AG04450 (cell line): ENCODE data around the gene PNMA8A. TPM values are rescaled to one million over a fixed set of nuclear protein-coding genes. Genes with fewer than 3 reads are reported as not detected.

Source experiments
- CTCF ChIA-PET: fragments of 300-600, 350-600 bp; formaldehyde crosslinking; extraction: SDS; loops from one replicate; lab custom pipeline; 2022; ENCODE audit warnings: antibody characterized with exemption, inconsistent platforms; lab: Charles Lee
- POLR2A ChIA-PET: fragments of 350-600 bp; formaldehyde crosslinking; extraction: SDS; loops from one replicate; lab custom pipeline; 2021; ENCODE audit warnings: antibody characterized with exemption, inconsistent platforms; lab: Yijun Ruan, JAX
- DNase-seq: peaks from one replicate; pipeline ENCODE4 v3.0.0-alpha.2; 2011; ENCODE audit warnings: low read depth, low spot score
- H3K27ac ChIP-seq: one replicate; pipeline ENCODE4 v1.5.1; 2012; ENCODE audit warnings: low read depth, low read length, control low read depth
- H3K27me3 ChIP-seq: one replicate; pipeline ENCODE4 v1.6.0; 2012; ENCODE audit warnings: low read length; ENCODE audit not compliant: control insufficient read depth, insufficient read depth
- H3K4me3 ChIP-seq: 2 replicates; pipeline ENCODE4 v1.5.1; 2011; ENCODE audit warnings: mild to moderate bottlenecking, low read depth, low read length, control low read depth
- H3K9me3 ChIP-seq: 2 replicates; pipeline ENCODE4 v1.5.1; 2012; ENCODE audit warnings: low read length; ENCODE audit not compliant: control insufficient read depth, insufficient read depth
- CTCF ChIP-seq: IDR thresholded peaks from 2 replicates; pipeline ENCODE4 v1.5.1; 2011; ENCODE audit warnings: low read depth, low read length, control low read depth, inconsistent platforms
- polyA plus RNA-seq: library from polyadenylated mRNA; depleted of rRNA; stranded (reverse); fragments of >200 nt; gene quantifications from 2 replicates; pipeline ENCODE4 v1.2.3, GENCODE V29; 2011

PNMA8A gene
- polyA plus RNA-seq, 1 experiment: 4.0 TPM

- peak overlapping the region; percentile 33 for H3K27ac ChIP-seq
- ChIA-PET POLR2A (interaction anchor here (0.6 to 1.0 kb wide), 3 partner anchors 14 to 64 kb away, joined by 3 to 10 read pairs (median 8); partner anchors contain the start of gene CCDC8), CTCF (no interaction called here)
- no peak overlapping the region for H3K4me3 ChIP-seq
- peak; percentile 80 for DNase-seq
- H3K9me3 ChIP-seq: peaks cover 3% of the 10 kb centered on the region; the same call in 1 of the 2 replicates
- H3K27me3 ChIP-seq: no peaks in the 10 kb centered on the region
- TF ChIP-seq CTCF: no peak
Observed at GRCh38 chr19:46466536-46467196, 4.7 kb downstream of the PNMA8A start.

GRCh38 chr19:46463516-46463915 lies 7.8 kb downstream of the PNMA8A start:
- POLR2A ChIA-PET: interaction anchor here (0.7 kb wide), 1 partner anchor 59 kb away, joined by 9 read pairs; no protein-coding TSS in a partner anchor

GRCh38 chr19:46461537-46461936 lies 9.8 kb downstream of the PNMA8A start:
- Histone ChIP-seq H3K27me3 (no peaks in the 10 kb centered on the region), H3K27ac (no peak overlapping the region), H3K4me3 (no peak overlapping the region), H3K9me3 (no peaks in the 10 kb centered on the region)
- no peak for TF ChIP-seq CTCF
- ChIA-PET POLR2A (no interaction called here), CTCF (no interaction called here)
- DNase-seq: no peak

More at GRCh38 chr19:46463516-46463915, 7.8 kb downstream of the PNMA8A start:
- Histone ChIP-seq H3K4me3 (no peak overlapping the region), H3K9me3 (no peaks in the 10 kb centered on the region), H3K27me3 (no peaks in the 10 kb centered on the region), H3K27ac (no peak overlapping the region)
- TF ChIP-seq CTCF: no peak
- CTCF ChIA-PET: no interaction called here
- DNase-seq: no peak

- CTCF ChIA-PET: no interaction called here
Observed at GRCh38 chr19:46460981-46461380, 10.4 kb downstream of the PNMA8A start.

More at GRCh38 chr19:46460981-46461380, 10.4 kb downstream of the PNMA8A start:
- no peak overlapping the region for H3K27ac ChIP-seq
- no peaks in the 10 kb centered on the region for H3K9me3 ChIP-seq
- POLR2A ChIA-PET: no interaction called here
- TF ChIP-seq CTCF: no peak
- no peaks in the 10 kb centered on the region for H3K27me3 ChIP-seq
- no peak for DNase-seq
- H3K4me3 ChIP-seq: no peak overlapping the region
